ENCODE data around the gene AVL9.

The AVL9 gene

DNA sequence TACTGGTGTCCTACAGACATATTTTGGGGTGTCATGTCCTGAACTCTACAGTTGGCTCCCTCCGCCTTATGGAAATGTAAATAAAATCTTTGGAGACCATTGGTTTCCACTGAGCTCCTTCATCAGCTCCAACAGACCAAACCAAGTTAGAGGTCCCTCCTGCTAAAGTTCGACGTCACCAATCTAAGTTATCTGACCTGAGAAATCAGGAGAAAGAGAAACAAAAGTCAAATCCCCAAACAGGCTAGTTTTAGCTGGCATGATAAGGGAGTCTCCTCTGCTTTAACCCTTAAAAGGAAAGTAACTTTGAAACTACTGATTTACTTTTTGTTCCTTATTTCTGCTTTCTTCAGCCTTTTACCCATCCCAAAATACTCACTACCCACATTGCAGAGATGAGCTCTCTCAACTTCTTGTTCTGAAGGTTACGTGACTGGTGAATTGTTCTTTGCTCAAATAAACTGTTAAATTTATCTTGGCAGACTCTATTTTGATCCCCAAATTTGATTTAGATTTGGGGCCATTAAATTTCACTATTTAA is 39.9 kb downstream of the AVL9 start:
- no peak for DNase-seq

DNA sequence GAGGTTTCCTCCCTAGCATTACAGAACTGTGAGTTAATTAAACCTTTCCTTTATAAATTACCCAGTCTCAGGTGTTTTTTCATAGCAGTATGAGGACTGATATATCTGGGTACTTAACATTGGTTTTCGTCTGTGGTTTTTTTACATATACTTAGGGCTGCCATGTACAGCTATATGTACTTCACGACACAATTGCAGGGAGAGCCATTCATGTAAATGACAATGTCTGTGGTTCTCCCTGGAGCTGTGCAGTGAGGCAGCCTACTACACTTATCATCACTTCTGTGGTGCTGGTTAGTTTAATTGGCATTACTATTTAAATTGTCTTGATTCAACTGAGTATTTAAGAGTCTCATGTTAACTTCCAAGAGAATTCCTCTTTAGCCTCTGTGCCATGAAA is 40.7 kb downstream of the AVL9 start:
- no peak for DNase-seq

- peak in 1 of 14 donors; percentile 36 for DNase-seq
Measured at GRCh38 chr7:32536585-32536984, 41.3 kb downstream of the AVL9 start.

DNA sequence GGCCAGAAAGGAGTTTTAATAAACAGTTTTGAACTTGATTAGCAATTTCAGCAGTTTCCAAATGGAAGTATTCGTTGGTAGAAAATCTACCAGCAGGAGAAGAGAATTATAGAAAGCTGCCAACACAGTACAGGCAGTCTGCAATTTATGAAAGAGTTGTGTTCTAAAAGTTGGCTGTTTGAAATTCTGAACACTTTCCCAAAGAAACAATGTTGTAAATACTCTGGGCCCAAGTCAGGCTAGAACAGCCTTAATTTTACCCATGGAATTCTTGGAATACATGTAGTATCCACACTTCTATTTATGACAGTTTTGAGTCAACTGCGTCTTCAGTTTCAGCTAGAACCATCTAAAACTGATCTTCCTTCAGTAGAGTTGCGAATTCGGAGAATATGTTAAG is 42.5 kb downstream of the AVL9 start:
- no peak for DNase-seq

DNA sequence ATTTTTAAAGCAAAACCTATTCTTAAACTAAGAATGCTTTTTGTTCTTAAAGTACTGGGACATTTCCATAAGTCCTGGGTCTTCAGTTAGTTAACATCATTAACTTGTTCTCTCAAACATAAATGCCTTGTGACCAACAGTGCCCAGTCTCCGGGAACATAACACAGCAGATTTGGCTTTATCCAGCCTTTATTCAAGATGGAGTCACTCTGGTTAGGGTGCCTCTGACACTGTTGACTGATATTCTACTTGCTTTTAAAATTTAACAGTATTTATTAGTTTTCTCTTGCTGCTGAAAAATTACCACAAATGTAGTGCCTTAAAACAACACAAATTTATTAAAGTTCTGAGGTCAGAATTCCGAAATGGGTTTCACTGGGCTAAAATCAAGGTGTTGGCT is 44.1 kb downstream of the AVL9 start:
- no peak for DNase-seq

GRCh38 chr7:32539919-32540531 is 44.7 kb downstream of the AVL9 start:
- no peak for DNase-seq

GRCh38 chr7:32542595-32542994 is 47.3 kb downstream of the AVL9 start:
- DNase-seq, result no peak

GRCh38 chr7:32559480-32559879 is 64.2 kb downstream of the AVL9 start:
- no peak for DNase-seq

DNA sequence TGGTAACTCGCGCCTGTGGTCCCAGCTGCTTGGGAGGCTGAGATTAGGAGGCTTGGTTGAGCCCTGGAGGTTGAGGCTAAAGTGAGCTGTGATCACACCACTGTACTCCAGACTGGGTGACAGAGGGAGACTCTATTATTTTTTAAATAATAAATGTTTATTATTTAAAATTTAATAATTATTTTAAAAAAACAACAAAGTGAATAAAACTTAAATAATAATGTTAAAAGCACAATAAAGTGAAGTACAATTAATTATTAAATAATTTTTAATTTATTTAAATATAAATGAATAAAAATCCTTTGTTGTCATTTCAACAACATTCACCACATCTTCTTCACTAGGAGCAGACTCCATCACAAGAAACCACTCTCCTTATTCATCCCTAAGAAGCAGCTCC is 64.8 kb downstream of the AVL9 start:
- DNase-seq, result no peak

DNA sequence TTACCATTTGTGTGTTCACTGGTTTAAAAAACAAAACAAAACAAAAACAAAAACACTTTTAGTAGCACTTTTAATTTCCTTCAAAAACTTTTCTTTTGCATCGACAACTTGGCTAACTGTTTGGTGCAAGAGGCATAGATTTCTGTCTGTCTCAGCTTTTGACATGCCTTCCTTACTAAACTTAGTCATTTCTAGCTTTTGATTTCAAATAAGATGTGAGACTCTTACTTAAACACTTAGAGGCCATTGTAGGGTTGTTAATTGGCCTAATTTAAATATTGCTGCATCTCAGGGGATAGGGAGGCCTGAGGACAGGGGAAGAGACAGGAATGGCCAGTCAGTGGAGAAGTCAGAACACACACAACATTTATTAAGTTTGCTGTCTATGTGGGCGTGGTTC is 66.3 kb downstream of the AVL9 start:
- DNase-seq, result no peak

DNA sequence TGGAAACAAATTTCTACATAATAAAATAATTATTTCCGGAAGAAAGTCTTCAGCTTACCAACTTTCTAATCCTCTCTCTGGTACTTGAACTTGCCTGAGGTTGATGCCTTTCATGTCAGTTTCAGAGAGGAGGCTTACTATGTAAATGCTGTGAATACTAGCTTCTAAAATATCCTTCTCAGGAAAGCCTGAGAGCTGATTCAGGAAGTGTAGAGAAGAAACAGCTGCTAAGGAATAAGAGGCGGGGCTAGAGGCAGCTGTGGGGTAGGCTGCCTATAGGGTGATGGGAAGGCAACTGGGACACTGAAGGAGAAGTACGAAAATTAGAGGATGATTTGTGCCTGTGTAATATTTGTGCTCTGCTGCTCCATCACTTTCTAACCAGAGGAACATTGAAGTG is 69.3 kb downstream of the AVL9 start:
- DNase-seq, result no peak

GRCh38 chr7:32569388-32570289 is 74.3 kb downstream of the AVL9 start:
- no peak for DNase-seq

- DNase-seq, result no peak
Measured at GRCh38 chr7:32573110-32573687, 77.9 kb downstream of the AVL9 start.

DNA sequence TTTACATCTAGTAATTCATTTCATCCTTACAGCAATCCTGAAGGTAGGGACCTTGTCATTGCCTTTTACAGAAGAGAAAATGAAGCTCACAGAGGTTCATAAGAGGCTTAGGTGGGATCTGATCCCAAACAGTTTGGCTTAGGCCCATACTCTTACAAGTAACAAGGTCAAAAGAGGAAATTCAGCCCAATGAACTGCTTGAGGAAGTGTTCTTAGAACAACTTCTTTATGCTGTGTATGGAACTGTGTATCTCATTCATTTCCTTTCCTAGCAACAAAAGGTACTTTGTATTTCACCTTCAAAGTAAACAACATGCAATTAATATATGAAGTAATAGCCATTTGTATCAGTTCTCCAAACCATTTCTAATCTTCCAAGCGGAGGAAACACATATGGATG is 79.3 kb downstream of the AVL9 start:
- no peak for DNase-seq

DNA sequence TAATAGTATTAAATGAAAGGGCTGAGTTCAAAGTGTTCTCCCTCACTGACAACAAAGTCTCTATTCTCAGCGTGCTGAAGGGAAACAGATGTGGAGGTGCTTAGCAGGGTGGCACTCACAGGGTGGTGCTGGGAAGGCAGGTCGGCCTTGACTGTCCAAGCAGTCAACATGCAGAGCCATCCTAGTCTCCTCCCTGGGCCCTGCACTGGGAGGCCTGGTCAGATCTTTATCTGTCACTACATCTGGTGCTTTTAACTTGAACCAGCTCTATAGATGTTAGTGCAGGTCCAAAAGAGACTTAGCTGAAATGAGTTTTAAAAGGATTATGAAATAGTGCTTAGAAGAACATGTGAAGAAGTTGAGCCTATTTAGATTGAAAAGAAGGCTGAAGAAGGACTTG is 82.1 kb downstream of the AVL9 start:
- no peak for DNase-seq

DNA sequence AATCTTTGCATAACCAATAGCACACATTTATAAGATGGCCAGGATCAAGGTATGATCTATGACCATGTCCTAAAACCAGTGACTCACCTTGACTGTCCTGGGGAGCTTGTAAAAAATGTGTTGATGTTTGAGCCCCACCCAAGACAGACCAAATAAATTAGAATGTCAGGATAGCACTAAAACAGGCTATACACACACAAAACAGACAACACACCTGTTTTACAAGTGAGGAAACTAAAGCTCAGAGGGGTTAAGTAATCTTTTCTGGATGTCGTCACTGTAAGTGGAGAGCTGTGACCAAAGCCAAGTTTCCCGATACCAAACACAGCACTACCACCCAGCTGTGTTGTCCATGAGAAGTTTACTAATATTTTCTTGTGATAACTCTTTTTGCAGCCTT is 84.5 kb downstream of the AVL9 start:
- no peak for DNase-seq

DNA sequence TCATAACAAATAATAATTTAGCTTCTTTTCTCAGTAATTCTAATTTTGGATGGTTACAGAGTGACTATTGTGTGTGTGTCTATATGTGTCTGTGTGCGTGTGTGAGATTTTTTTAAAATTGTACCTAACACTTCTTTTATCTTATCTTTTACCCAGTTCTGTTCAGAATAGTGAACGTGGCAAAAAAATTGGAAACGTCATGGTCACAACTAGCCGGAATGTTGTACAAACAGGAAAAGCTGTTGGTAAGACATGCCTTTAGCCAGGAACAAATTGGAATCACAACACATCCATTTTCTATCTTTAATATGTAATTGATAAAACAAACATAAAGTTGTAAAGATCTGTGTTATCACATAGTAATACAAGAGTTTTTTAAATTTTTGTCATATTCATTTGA is 85.4 kb downstream of the AVL9 start:
- DNase-seq, result no peak

GRCh38 chr7:32582036-32582435 is 86.7 kb downstream of the AVL9 start:
- DNase-seq, result no peak

- DNase-seq, result no peak
Measured at GRCh38 chr7:32583791-32584190, 88.5 kb downstream of the AVL9 start.

GRCh38 chr7:32586291-32587221 is 91.3 kb downstream of the AVL9 start:
- DNase-seq, result no peak

DNA sequence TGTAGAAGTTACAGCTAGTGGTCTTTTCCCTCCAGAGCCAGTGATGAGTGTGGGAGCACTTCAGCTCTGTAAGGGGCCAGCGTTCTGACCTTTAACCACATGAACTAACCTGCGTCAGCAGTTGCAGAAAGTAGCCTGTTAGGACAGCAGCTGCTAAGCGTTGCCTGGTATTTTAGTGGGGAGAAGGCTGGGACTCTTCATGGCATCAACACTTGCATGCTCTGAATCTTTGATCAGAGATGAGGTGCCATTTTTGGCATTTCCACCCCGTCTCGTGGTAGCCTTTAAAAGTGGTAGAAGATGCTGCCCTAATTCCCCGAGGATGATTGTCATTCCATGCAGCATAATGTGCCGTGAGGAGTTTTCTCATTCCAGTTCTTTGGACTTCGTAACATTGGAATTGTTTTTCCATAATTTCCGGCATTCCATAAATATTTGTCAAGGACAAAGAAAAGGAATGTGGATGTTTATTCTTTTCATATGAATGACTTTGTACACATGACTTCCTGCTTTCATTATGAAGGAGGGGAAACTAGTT is 92.2 kb downstream of the AVL9 start:
- DNase-seq, result no peak

DNA sequence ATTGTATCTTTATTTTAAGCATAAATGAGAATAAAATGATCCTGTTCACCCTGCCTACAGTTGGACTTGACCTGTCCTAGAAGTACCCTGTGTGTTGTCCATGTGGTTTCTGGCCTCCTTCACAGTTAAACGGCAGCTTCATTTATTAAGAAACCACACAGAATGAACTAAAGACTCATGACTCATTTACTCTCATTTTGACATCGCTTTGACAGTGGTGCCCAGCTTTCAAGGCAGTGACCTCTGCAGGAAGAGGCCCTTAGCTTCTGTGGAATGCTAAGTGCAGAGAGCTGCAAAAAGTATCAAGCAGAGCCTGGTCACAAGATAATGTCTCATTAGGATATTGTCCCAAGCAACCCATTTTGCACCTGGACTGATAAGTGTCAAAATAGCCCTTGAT is 93.4 kb downstream of the AVL9 start:
- DNase-seq, result peak in 1 of 14 donors; percentile 6
